Stimulated activated CD4-positive, alpha-beta T cell treated with anti-CD3 and anti-CD28 coated beads, Interleukin-12 subunit alpha, Interleukin-12 subunit beta, amount 100 ng/mL, for 48 hours (primary cell): ENCODE data around the gene P4HA2.

Experiments
- DNase-seq, 3 donors: peaks; one replicate each; pipeline ENCODE4 v3.0.0-alpha.2; 2020; ENCODE audit warnings: low read depth in 2 of 3, low spot score in 1 of 3

The P4HA2 gene

GRCh38 chr5:132264546-132265335, 37.1 kb upstream of the P4HA2 start:
- DNase-seq: no peak

- no peak for DNase-seq
These were observed 36.1 kb upstream of the P4HA2 start for GRCh38 chr5:132263548-132264261.

- no peak for DNase-seq
These were observed 35.4 kb upstream of the P4HA2 start for GRCh38 chr5:132262882-132263547.

- DNase-seq: no peak
These were observed 34.5 kb upstream of the P4HA2 start for GRCh38 chr5:132261881-132262845.

GRCh38 chr5:132260714-132261551, 33.3 kb upstream of the P4HA2 start:
- DNase-seq: no peak

GRCh38 chr5:132260051-132260450, 32.4 kb upstream of the P4HA2 start:
- DNase-seq: no peak

GRCh38 chr5:132259069-132259851, 31.6 kb upstream of the P4HA2 start:
- no peak for DNase-seq

GRCh38 chr5:132258102-132259068, 30.7 kb upstream of the P4HA2 start:
- DNase-seq: no peak

GRCh38 chr5:132257131-132258101, 29.8 kb upstream of the P4HA2 start, which contains the start of gene PDLIM4:
TSS of gene PDLIM4 (plus strand) at chr5:132257696. CDS start at chr5:132257735, 39 bp downstream.
- no peak for DNase-seq

GRCh38 chr5:132256783-132257130, 29.1 kb upstream of the P4HA2 start:
- no peak for DNase-seq

- no peak for DNase-seq
These were observed 28.6 kb upstream of the P4HA2 start for GRCh38 chr5:132256086-132256782.

GRCh38 chr5:132254321-132254977, 26.8 kb upstream of the P4HA2 start:
- DNase-seq: no peak

GRCh38 chr5:132253452-132254320, 26.0 kb upstream of the P4HA2 start:
- DNase-seq: no peak

GRCh38 chr5:132253008-132253441, 25.4 kb upstream of the P4HA2 start:
- DNase-seq: no peak
